Measurements from ENCODE around the gene APOA1.
"Not testable (repeated sequence)": the region's sequence is repeated elsewhere in the genome, so short reads cannot be mapped to it uniquely, and the experiment has no call there.

The APOA1 gene

GRCh38 chr11:116835791-116836631, 1.4 kb downstream of the APOA1 start:
- no peak for DNase-seq (ENCODE audit: low read depth, low spot score)
- H3K27ac ChIP-seq = no peak overlapping the region

- DNase-seq (ENCODE audit: low read depth, low spot score) = no peak
- H3K27ac ChIP-seq = no peak overlapping the region
Measured at GRCh38 chr11:116835042-116835772, 2.2 kb downstream of the APOA1 start.

- not testable (repeated sequence) for DNase-seq (ENCODE audit: low read depth, low spot score); H3K27ac ChIP-seq
Measured at GRCh38 chr11:116834535-116835041, 2.8 kb downstream of the APOA1 start.

GRCh38 chr11:116833816-116834534, 3.4 kb downstream of the APOA1 start:
- no peak overlapping the region for H3K27ac ChIP-seq
- no peak for DNase-seq (ENCODE audit: low read depth, low spot score)

GRCh38 chr11:116833491-116833815, 4.0 kb downstream of the APOA1 start:
- no peak for DNase-seq (ENCODE audit: low read depth, low spot score)
- H3K27ac ChIP-seq = no peak overlapping the region

- no peak for DNase-seq (ENCODE audit: low read depth, low spot score)
- no peak overlapping the region for H3K27ac ChIP-seq
Measured at GRCh38 chr11:116832350-116833290, 4.8 kb downstream of the APOA1 start.

GRCh38 chr11:116831790-116832349, 5.6 kb downstream of the APOA1 start:
- no peak overlapping the region for H3K27ac ChIP-seq
- DNase-seq (ENCODE audit: low read depth, low spot score) = no peak

GRCh38 chr11:116830184-116830912, 7.1 kb downstream of the APOA1 start:
- DNase-seq (ENCODE audit: low read depth, low spot score) = no peak
- no peak overlapping the region for H3K27ac ChIP-seq

- no peak for DNase-seq (ENCODE audit: low read depth, low spot score)
- H3K27ac ChIP-seq = no peak within 1 kb of the TSS
Measured at GRCh38 chr11:116829525-116830183, 7.8 kb downstream of the APOA1 start, which contains the start of gene APOC3. Gene APOC3, plus strand, starts transcription at chr11:116829907. Its CDS starts 676 bp downstream, at chr11:116830583.

GRCh38 chr11:116828632-116829524, 8.5 kb downstream of the APOA1 start:
- no peak overlapping the region for H3K27ac ChIP-seq
- DNase-seq (ENCODE audit: low read depth, low spot score) = no peak

- DNase-seq (ENCODE audit: low read depth, low spot score) = no peak
- no peak overlapping the region for H3K27ac ChIP-seq
Measured at GRCh38 chr11:116827461-116827860, 10.0 kb downstream of the APOA1 start.

- no peak overlapping the region for H3K27ac ChIP-seq
- DNase-seq (ENCODE audit: low read depth, low spot score) = no peak
Measured at GRCh38 chr11:116826751-116827431, 10.5 kb downstream of the APOA1 start.

- no peak overlapping the region for H3K27ac ChIP-seq
- no peak for DNase-seq (ENCODE audit: low read depth, low spot score)
Measured at GRCh38 chr11:116825854-116826750, 11.3 kb downstream of the APOA1 start.

GRCh38 chr11:116825434-116825833, 12.0 kb downstream of the APOA1 start:
- no peak for DNase-seq (ENCODE audit: low read depth, low spot score)
- no peak overlapping the region for H3K27ac ChIP-seq

GRCh38 chr11:116823031-116823843, 14.2 kb downstream of the APOA1 start, which contains the start of gene APOA4:
Gene APOA4, minus strand, starts transcription at chr11:116823304. Its CDS starts 113 bp downstream, at chr11:116823191.
- no peak for DNase-seq (ENCODE audit: low read depth, low spot score)
- no peak within 1 kb of the TSS for H3K27ac ChIP-seq
